ENCODE data around the gene FAM131A.

Gene FAM131A

DNA sequence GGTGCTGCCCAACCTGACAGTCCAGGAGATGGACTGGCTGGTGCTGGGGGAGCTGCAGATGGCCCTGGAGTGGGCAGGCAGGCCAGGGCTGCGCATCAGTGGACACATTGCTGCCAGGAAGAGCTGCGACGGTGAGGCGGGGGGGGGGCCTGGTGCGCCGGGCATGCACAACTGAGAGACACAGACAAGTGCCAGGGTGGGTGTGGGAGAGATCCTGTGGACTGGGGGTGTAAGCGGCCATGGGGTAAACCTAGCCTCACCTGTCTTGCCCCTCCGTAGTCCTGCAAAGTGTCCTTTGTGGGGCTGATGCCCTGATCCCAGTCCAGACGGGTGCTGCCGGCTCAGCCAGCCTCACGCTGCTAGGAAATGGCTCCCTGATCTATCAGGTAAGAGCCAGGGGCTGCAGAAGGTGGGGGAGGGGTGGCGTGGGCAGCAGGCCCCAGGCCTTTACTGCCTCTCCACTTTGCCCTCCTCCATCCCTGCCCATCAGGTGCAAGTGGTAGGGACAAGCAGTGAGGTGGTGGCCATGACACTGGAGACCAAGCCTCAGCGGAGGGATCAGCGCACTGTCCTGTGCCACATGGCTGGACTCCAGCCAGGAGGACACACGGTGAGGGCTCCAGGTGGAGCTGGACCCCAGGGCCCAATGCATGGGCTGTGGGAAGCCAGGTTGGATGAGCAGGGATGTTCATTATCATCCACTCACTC is 45.8 kb downstream of the FAM131A start:
- peaks cover 28% of the 10 kb centered on the region for H3K27me3 ChIP-seq (ENCODE audit: insufficient read depth, poor library complexity, severe bottlenecking)
- TF ChIP-seq GABPA (IDR thresholded peaks at IDR 0.05; ENCODE audit: low read depth), result no peak
- no peak for TF ChIP-seq POLR2AphosphoS5 (IDR thresholded peaks at IDR 0.05; ENCODE audit: low read depth)
- TF ChIP-seq, protein P1, sequence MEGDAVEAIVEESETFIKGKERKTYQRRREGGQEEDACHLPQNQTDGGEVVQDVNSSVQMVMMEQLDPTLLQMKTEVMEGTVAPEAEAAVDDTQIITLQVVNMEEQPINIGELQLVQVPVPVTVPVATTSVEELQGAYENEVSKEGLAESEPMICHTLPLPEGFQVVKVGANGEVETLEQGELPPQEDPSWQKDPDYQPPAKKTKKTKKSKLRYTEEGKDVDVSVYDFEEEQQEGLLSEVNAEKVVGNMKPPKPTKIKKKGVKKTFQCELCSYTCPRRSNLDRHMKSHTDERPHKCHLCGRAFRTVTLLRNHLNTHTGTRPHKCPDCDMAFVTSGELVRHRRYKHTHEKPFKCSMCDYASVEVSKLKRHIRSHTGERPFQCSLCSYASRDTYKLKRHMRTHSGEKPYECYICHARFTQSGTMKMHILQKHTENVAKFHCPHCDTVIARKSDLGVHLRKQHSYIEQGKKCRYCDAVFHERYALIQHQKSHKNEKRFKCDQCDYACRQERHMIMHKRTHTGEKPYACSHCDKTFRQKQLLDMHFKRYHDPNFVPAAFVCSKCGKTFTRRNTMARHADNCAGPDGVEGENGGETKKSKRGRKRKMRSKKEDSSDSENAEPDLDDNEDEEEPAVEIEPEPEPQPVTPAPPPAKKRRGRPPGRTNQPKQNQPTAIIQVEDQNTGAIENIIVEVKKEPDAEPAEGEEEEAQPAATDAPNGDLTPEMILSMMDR (IDR thresholded peaks at IDR 0.05; ENCODE audit: insufficient read depth, low read length), result no peak
- TF ChIP-seq SPI1 (IDR thresholded peaks at IDR 0.05; ENCODE audit: borderline replicate concordance, low read depth), result no peak
- TF ChIP-seq, protein P2, sequence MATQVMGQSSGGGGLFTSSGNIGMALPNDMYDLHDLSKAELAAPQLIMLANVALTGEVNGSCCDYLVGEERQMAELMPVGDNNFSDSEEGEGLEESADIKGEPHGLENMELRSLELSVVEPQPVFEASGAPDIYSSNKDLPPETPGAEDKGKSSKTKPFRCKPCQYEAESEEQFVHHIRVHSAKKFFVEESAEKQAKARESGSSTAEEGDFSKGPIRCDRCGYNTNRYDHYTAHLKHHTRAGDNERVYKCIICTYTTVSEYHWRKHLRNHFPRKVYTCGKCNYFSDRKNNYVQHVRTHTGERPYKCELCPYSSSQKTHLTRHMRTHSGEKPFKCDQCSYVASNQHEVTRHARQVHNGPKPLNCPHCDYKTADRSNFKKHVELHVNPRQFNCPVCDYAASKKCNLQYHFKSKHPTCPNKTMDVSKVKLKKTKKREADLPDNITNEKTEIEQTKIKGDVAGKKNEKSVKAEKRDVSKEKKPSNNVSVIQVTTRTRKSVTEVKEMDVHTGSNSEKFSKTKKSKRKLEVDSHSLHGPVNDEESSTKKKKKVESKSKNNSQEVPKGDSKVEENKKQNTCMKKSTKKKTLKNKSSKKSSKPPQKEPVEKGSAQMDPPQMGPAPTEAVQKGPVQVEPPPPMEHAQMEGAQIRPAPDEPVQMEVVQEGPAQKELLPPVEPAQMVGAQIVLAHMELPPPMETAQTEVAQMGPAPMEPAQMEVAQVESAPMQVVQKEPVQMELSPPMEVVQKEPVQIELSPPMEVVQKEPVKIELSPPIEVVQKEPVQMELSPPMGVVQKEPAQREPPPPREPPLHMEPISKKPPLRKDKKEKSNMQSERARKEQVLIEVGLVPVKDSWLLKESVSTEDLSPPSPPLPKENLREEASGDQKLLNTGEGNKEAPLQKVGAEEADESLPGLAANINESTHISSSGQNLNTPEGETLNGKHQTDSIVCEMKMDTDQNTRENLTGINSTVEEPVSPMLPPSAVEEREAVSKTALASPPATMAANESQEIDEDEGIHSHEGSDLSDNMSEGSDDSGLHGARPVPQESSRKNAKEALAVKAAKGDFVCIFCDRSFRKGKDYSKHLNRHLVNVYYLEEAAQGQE (IDR thresholded peaks at IDR 0.05; ENCODE audit: insufficient replicate concordance, low read depth), result no peak

DNA sequence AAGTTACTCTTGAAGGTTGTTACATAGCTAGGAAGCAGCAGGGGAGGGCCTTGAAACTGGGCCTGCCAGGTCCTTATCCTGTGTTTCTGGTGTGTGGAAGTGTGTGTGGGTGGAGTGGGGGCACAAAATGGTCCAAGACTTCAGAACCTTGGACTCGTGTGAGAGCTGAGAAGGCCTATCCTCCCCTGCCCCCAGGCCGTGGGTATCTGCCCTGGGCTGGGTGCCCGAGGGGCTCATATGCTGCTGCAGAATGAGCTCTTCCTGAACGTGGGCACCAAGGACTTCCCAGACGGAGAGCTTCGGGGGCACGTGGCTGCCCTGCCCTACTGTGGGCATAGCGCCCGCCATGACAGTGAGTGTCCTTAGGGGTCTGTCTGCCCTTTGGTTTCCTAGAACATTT is 46.9 kb downstream of the FAM131A start:
- Histone ChIP-seq H3K4me3 (replicated peaks; ENCODE audit: insufficient read depth, low read length) (no peak overlapping the region), H3K27me3 (ENCODE audit: insufficient read depth, poor library complexity, severe bottlenecking) (peaks cover 22% of the 10 kb centered on the region), H3K27ac (replicated peaks) (no peak overlapping the region)
- DNase-seq (ENCODE audit: low read depth in 1 of 2, low spot score in 1 of 2), result no peak
- TF ChIP-seq, protein P1 (IDR thresholded peaks at IDR 0.05; ENCODE audit: insufficient read depth, low read length), result no peak
- no peak for TF ChIP-seq SPI1 (IDR thresholded peaks at IDR 0.05; ENCODE audit: borderline replicate concordance, low read depth)
- TF ChIP-seq, protein P2 (IDR thresholded peaks at IDR 0.05; ENCODE audit: insufficient replicate concordance, low read depth), result no peak
- no peak for TF ChIP-seq POLR2AphosphoS5 (IDR thresholded peaks at IDR 0.05; ENCODE audit: low read depth)
- TF ChIP-seq GABPA (IDR thresholded peaks at IDR 0.05; ENCODE audit: low read depth), result no peak

More for the DNA sequence above, 45.8 kb downstream of the FAM131A start:
- DNase-seq (ENCODE audit: low read depth in 1 of 2, low spot score in 1 of 2), result no peak
- H3K27ac ChIP-seq (replicated peaks), result no peak overlapping the region
- no peak overlapping the region for H3K4me3 ChIP-seq (replicated peaks; ENCODE audit: insufficient read depth, low read length)

DNA sequence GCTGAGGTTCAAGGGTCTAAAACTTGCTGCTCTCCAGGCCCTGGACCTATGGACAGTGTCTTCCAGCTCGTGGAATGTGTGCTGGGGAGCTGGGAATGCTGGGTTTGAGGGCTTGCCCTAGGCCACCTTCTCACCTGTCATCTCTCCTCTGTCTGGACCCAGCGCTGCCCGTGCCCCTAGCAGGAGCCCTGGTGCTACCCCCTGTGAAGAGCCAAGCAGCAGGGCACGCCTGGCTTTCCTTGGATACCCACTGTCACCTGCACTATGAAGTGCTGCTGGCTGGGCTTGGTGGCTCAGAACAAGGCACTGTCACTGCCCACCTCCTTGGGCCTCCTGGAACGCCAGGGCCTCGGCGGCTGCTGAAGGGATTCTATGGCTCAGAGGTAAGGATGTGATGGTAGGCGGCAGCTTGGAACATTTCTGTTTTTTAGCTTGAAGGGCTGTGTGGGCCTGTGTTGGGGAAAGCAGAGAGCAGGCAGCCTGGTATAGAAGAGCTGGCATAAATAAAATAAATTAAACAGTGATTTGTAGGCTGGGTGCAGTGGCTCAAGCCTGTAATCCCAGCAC is 47.5 kb downstream of the FAM131A start:
- TF ChIP-seq GABPA (IDR thresholded peaks at IDR 0.05; ENCODE audit: low read depth) (no peak), POLR2AphosphoS5 (IDR thresholded peaks at IDR 0.05; ENCODE audit: low read depth) (no peak), SPI1 (IDR thresholded peaks at IDR 0.05; ENCODE audit: borderline replicate concordance, low read depth) (no peak)
- TF ChIP-seq, protein P1 (IDR thresholded peaks at IDR 0.05; ENCODE audit: insufficient read depth, low read length), result no peak
- TF ChIP-seq, protein P2 (IDR thresholded peaks at IDR 0.05; ENCODE audit: insufficient replicate concordance, low read depth), result no peak
- no peak overlapping the region for H3K4me3 ChIP-seq (replicated peaks; ENCODE audit: insufficient read depth, low read length)
- H3K27ac ChIP-seq (replicated peaks), result no peak overlapping the region
- no peak for DNase-seq (ENCODE audit: low read depth in 1 of 2, low spot score in 1 of 2)
- peaks cover 19% of the 10 kb centered on the region for H3K27me3 ChIP-seq (ENCODE audit: insufficient read depth, poor library complexity, severe bottlenecking)

All from HL-60 (cell line).